DND-41 (cell line): ENCODE results near the gene FAM193B.

Experiments
- CTCF ChIP-seq: IDR thresholded peaks from 2 replicates; pipeline ENCODE4 v1.5.1; 2012; ENCODE audit warnings: borderline replicate concordance, low read length, moderate library complexity, mild to moderate bottlenecking; ENCODE audit not compliant: poor library complexity, severe bottlenecking; ENCODE audit errors: extremely low read depth
- EZH2 ChIP-seq: IDR thresholded peaks from 3 replicates; pipeline ENCODE4 v1.6.1; 2012; ENCODE audit warnings: borderline replicate concordance, low read depth, mild to moderate bottlenecking, moderate library complexity, low read length, inconsistent platforms; ENCODE audit not compliant: severe bottlenecking

- TF ChIP-seq CTCF (no peak), EZH2 (no peak)
Observed at GRCh38 chr5:177539411-177539810, 15.0 kb downstream of the FAM193B start.
